PC-9 (cell line): ENCODE measurements around the gene KRT27.

Experiments
- CTCF ChIP-seq: fragments of 200-600 bp; sonication (generic); conservative IDR thresholded peaks from 2 replicates; pipeline ENCODE4 v1.6.1; 2017; ENCODE audit warnings: mixed run types, antibody characterized with exemption, mild to moderate bottlenecking, moderate library complexity
- EZH2 ChIP-seq: fragments of 200-600 bp; sonication (generic); IDR thresholded peaks from 2 replicates; pipeline ENCODE4 v1.8.0; 2017; ENCODE audit warnings: antibody characterized with exemption, low read depth

GRCh38 chr17:40820228-40820838 is 38.0 kb upstream of the KRT27 start:
- TF ChIP-seq CTCF, result no peak
- TF ChIP-seq EZH2, result no peak
